HepG2 (cell line): ENCODE results near the gene TGFBI. TPM values are rescaled to one million over a fixed set of nuclear protein-coding genes. Genes with fewer than 3 reads are reported as not detected.

Experiments used
- CENPX ChIP-seq: sonication (generic); formaldehyde crosslinking; IDR thresholded peaks from 2 replicates; pipeline ENCODE4 v1.9.0; 2021; ENCODE audit warnings: mild to moderate bottlenecking, missing genetic modification reagents, moderate library complexity
- CREB1 ChIP-seq, 2 experiments: fragments of 450-650 bp in 1 of 2; IDR thresholded peaks; 2 replicates each; pipeline ENCODE4 v1.6.1; 2016 to 2017; ENCODE audit warnings: control low read depth in 1 of 2, mild to moderate bottlenecking in 1 of 2, missing compliant biosample characterization in 1 of 2, missing genetic modification characterization in 1 of 2
- ELF1 ChIP-seq: sonication (generic); formaldehyde crosslinking; IDR thresholded peaks from 2 replicates; pipeline ENCODE4 v1.4.0; 2020; ENCODE audit warnings: missing genetic modification reagents
- FOXP1 ChIP-seq, 2 experiments: fragments of 450-650 bp in 1 of 2; IDR thresholded peaks; 2 replicates each; pipeline ENCODE4 v1.6.1; 2017 to 2018; ENCODE audit warnings: antibody characterized with exemption in 1 of 2
- JDP2 ChIP-seq: sonication (generic); formaldehyde crosslinking; IDR thresholded peaks from 2 replicates; pipeline ENCODE4 v1.8.1; 2022; ENCODE audit warnings: missing genetic modification reagents, borderline replicate concordance
- MAFG ChIP-seq: sonication (generic); formaldehyde crosslinking; IDR thresholded peaks from 2 replicates; pipeline ENCODE4 v1.5.1; 2020; ENCODE audit warnings: mild to moderate bottlenecking, missing genetic modification reagents
- MEF2D ChIP-seq: sonication (generic); formaldehyde crosslinking; IDR thresholded peaks from 2 replicates; pipeline ENCODE4 v1.5.1; 2020; ENCODE audit warnings: mild to moderate bottlenecking, missing genetic modification reagents
- MIER2 ChIP-seq: IDR thresholded peaks from 2 replicates; pipeline ENCODE4 v1.6.1; 2016; ENCODE audit warnings: missing biosample characterization, missing genetic modification reagents
- RFX3 ChIP-seq: IDR thresholded peaks from 2 replicates; pipeline ENCODE4 v1.6.1; 2016; ENCODE audit warnings: missing biosample characterization, missing genetic modification reagents
- SKI ChIP-seq: fragments of 450-650 bp; IDR thresholded peaks from one replicate; pipeline ENCODE4 v1.6.1; 2018; ENCODE audit warnings: mild to moderate bottlenecking; ENCODE audit not compliant: partially characterized antibody
- SOX6 ChIP-seq, 2 experiments: fragments of 450-650 bp in 1 of 2; sonication (generic) in 1 of 2; formaldehyde crosslinking in 1 of 2; IDR thresholded peaks; 2 replicates each; pipeline versions ENCODE4 v1.4.0 to v1.6.1; 2017 to 2020; ENCODE audit warnings: antibody characterized with exemption in 1 of 2, mild to moderate bottlenecking in 1 of 2, missing genetic modification reagents in 1 of 2
- TP53 ChIP-seq: sonication (generic); formaldehyde crosslinking; conservative IDR thresholded peaks from 2 replicates; pipeline ENCODE4 v1.4.0; 2020; ENCODE audit warnings: missing genetic modification reagents
- ZNF33A ChIP-seq: sonication (generic); formaldehyde crosslinking; IDR thresholded peaks from 2 replicates; pipeline ENCODE4 v1.5.1; 2020; ENCODE audit warnings: missing genetic modification reagents, mild to moderate bottlenecking, moderate library complexity, borderline replicate concordance
- ZNF563 ChIP-seq: sonication (generic); formaldehyde crosslinking; IDR thresholded peaks from 2 replicates; pipeline ENCODE4 v1.8.0; 2022; ENCODE audit warnings: mild to moderate bottlenecking, moderate library complexity, missing genetic modification reagents
- ZNF766 ChIP-seq: sonication (generic); formaldehyde crosslinking; IDR thresholded peaks from 2 replicates; pipeline ENCODE4 v1.5.0; 2020; ENCODE audit warnings: missing genetic modification reagents, borderline replicate concordance
- polyA plus RNA-seq, 8 experiments: library from polyadenylated mRNA; depleted of rRNA in 3 of 8; stranded (reverse) in 7 of 8; unstranded in 1 of 8; fragments of >200 nt; fragmentation: Illumina TruSeq in 4 of 8; extraction: Trizol in 4 of 8; gene quantifications; 2 replicates each; pipeline versions ENCODE4 v1.2.1 to v1.2.3, GENCODE V29; 2011 to 2016; ENCODE audit warnings: low read depth in 4 of 8, missing spikeins in 1 of 8, mixed read lengths in 1 of 8; ENCODE audit not compliant: insufficient read depth in 1 of 8
- total RNA-seq, 5 experiments: library from RNA; depleted of rRNA; stranded (reverse); fragments of >200 nt; fragmentation: Illumina TruSeq; extraction: Trizol; gene quantifications; 2 replicates each; pipeline ENCODE4 v1.2.3, GENCODE V29; 2016; ENCODE audit warnings: low read depth in 1 of 5
- TF ChIP-seq, protein P1 (sequence below), 2 experiments: sonication (generic) in 1 of 2; formaldehyde crosslinking in 1 of 2; IDR thresholded peaks; 2 replicates each; pipeline versions ENCODE4 v1.4.0 to v1.6.1; 2018 to 2020; ENCODE audit warnings: missing genetic modification reagents in 2 of 2, borderline replicate concordance in 1 of 2, low read depth in 1 of 2, mild to moderate bottlenecking in 1 of 2, missing biosample characterization in 1 of 2
- TF ChIP-seq, protein P2 (sequence below): sonication (generic); formaldehyde crosslinking; IDR thresholded peaks from 2 replicates; pipeline ENCODE4 v1.4.0; 2020; ENCODE audit warnings: missing genetic modification reagents, borderline replicate concordance
- TF ChIP-seq, protein P3 (sequence below): IDR thresholded peaks from 2 replicates; pipeline ENCODE4 v1.6.1; 2018; ENCODE audit warnings: missing genetic modification reagents, mild to moderate bottlenecking, missing compliant biosample characterization
- TF ChIP-seq, protein P4 (sequence below): sonication (generic); formaldehyde crosslinking; IDR thresholded peaks from 2 replicates; pipeline ENCODE4 v1.4.0; 2020; ENCODE audit warnings: missing genetic modification reagents, borderline replicate concordance

TGFBI gene
- total and polyA plus RNA-seq, 2 of the 13 experiments (the other 11 are each of a cell fraction or from before 2014, with no cell fraction given): 275 to 457 TPM

DNA sequence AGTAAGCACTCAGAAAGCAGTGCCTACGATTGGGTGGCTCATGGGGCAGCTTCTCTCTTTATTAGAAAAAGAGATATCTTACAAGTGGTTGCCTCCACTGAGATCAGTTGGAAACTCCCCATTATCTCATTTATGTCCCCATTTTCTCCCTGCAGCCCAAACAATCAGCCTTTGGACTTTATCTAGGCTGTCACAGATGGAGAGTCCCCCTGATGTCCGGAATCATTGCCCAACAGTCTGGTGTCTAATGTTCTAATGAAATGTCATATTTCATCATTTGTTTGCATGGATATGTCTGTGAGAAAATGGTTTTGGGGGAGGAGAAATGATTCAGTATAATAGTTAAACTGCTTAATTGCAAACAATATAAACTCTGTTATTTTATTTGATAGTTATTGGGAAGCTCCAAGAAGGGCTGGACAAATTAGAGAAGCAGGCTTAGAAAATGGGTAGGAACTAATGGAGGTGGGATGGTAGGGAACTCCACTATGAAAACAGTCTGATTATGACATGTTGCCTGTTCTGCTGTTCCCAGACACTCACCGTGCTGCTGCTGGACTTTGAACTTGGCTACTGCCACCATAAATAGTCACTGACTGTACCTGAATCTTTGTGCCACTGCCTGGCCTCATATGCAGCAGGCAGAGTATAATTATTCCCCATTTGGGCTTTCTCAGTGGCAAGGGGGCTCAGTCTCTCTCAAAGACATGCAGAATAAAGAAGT lies 65.6 kb downstream of the TGFBI start (continued):
- TF ChIP-seq FOXP1 (IDR thresholded peaks at IDR 0.05) (no peak), FOXP1 (CRISPR knock-in tag; IDR thresholded peaks at IDR 0.05) (no peak), RFX3 (CRISPR knock-in tag) (no peak), ZNF766 (CRISPR knock-in tag) (no peak), MAFG (no peak), ZNF33A (no peak), ZNF563 (CRISPR knock-in tag) (no peak), MIER2 (CRISPR knock-in tag) (no peak), CREB1 (IDR thresholded peaks at IDR 0.05) (no peak), CREB1 (CRISPR knock-in tag; IDR thresholded peaks at IDR 0.05) (0 out of 2 replicates have a peak, but pooled peaks have one; percentile 18), MEF2D (CRISPR knock-in tag) (no peak), CENPX (no peak), TP53 (CRISPR knock-in tag) (no peak), SKI (peak; percentile 85), SOX6 (IDR thresholded peaks at IDR 0.05) (no peak), SOX6 (CRISPR knock-in tag; IDR thresholded peaks at IDR 0.05) (peak; percentile 59; the same call in 1 of the 2 replicates), JDP2 (CRISPR knock-in tag) (no peak), ELF1 (CRISPR knock-in tag) (no peak)
- TF ChIP-seq, protein P1, sequence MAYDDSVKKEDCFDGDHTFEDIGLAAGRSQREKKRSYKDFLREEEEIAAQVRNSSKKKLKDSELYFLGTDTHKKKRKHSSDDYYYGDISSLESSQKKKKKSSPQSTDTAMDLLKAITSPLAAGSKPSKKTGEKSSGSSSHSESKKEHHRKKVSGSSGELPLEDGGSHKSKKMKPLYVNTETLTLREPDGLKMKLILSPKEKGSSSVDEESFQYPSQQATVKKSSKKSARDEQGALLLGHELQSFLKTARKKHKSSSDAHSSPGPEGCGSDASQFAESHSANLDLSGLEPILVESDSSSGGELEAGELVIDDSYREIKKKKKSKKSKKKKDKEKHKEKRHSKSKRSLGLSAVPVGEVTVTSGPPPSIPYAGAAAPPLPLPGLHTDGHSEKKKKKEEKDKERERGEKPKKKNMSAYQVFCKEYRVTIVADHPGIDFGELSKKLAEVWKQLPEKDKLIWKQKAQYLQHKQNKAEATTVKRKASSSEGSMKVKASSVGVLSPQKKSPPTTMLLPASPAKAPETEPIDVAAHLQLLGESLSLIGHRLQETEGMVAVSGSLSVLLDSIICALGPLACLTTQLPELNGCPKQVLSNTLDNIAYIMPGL (CRISPR knock-in tag; IDR thresholded peaks at IDR 0.05; ENCODE audit: borderline replicate concordance in 1 of 2, low read depth in 1 of 2): no peak
- TF ChIP-seq, protein P2, sequence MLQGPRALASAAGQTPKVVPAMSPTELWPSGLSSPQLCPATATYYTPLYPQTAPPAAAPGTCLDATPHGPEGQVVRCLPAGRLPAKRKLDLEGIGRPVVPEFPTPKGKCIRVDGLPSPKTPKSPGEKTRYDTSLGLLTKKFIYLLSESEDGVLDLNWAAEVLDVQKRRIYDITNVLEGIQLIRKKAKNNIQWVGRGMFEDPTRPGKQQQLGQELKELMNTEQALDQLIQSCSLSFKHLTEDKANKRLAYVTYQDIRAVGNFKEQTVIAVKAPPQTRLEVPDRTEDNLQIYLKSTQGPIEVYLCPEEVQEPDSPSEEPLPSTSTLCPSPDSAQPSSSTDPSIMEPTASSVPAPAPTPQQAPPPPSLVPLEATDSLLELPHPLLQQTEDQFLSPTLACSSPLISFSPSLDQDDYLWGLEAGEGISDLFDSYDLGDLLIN (CRISPR knock-in tag): no peak
- TF ChIP-seq, protein P3, sequence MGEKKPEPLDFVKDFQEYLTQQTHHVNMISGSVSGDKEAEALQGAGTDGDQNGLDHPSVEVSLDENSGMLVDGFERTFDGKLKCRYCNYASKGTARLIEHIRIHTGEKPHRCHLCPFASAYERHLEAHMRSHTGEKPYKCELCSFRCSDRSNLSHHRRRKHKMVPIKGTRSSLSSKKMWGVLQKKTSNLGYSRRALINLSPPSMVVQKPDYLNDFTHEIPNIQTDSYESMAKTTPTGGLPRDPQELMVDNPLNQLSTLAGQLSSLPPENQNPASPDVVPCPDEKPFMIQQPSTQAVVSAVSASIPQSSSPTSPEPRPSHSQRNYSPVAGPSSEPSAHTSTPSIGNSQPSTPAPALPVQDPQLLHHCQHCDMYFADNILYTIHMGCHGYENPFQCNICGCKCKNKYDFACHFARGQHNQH (CRISPR knock-in tag): peak; percentile 71; the same call in 1 of the 2 replicates
- TF ChIP-seq, protein P4, sequence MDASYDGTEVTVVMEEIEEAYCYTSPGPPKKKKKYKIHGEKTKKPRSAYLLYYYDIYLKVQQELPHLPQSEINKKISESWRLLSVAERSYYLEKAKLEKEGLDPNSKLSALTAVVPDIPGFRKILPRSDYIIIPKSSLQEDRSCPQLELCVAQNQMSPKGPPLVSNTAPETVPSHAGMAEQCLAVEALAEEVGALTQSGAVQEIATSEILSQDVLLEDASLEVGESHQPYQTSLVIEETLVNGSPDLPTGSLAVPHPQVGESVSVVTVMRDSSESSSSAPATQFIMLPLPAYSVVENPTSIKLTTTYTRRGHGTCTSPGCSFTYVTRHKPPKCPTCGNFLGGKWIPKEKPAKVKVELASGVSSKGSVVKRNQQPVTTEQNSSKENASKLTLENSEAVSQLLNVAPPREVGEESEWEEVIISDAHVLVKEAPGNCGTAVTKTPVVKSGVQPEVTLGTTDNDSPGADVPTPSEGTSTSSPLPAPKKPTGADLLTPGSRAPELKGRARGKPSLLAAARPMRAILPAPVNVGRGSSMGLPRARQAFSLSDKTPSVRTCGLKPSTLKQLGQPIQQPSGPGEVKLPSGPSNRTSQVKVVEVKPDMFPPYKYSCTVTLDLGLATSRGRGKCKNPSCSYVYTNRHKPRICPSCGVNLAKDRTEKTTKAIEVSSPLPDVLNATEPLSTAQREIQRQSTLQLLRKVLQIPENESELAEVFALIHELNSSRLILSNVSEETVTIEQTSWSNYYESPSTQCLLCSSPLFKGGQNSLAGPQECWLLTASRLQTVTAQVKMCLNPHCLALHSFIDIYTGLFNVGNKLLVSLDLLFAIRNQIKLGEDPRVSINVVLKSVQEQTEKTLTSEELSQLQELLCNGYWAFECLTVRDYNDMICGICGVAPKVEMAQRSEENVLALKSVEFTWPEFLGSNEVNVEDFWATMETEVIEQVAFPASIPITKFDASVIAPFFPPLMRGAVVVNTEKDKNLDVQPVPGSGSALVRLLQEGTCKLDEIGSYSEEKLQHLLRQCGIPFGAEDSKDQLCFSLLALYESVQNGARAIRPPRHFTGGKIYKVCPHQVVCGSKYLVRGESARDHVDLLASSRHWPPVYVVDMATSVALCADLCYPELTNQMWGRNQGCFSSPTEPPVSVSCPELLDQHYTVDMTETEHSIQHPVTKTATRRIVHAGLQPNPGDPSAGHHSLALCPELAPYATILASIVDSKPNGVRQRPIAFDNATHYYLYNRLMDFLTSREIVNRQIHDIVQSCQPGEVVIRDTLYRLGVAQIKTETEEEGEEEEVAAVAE (CRISPR knock-in tag): no peak
